Transverse colon (tissue), 4 donors: ENCODE results near the gene FNDC5. TPM values are rescaled to one million over a fixed set of nuclear protein-coding genes. Genes with fewer than 3 reads are reported as not detected.

ENCODE experiments used
- DNase-seq: peaks from one replicate; pipeline ENCODE4 v3.0.0-alpha.2; 2019
- H3K27ac ChIP-seq, 4 donors: fragments of 200-600 bp; sonication (generic); 2 replicates each; pipeline ENCODE4 v1.5.1; 2016 to 2018; ENCODE audit warnings: inconsistent platforms in 4 of 4
- H3K27me3 ChIP-seq: fragments of 200-600 bp; sonication (generic); 2 replicates; pipeline ENCODE4 v1.5.1; 2017; ENCODE audit warnings: inconsistent platforms
- H3K36me3 ChIP-seq, 4 donors: fragments of 200-600 bp; sonication (generic); 2 replicates each; pipeline ENCODE4 v1.5.1; 2017 to 2019; ENCODE audit warnings: inconsistent platforms in 4 of 4
- H3K4me1 ChIP-seq, 4 donors: fragments of 200-600 bp; sonication (generic); 2 replicates each; pipeline ENCODE4 v1.5.1; 2017 to 2020; ENCODE audit warnings: inconsistent platforms in 4 of 4
- H3K4me3 ChIP-seq, 4 donors: fragments of 200-600 bp; sonication (generic); 1 replicate in 1 of 4; 2 replicates in 3 of 4; pipeline versions ENCODE4 v1.5.1 to v1.6.1; 2017 to 2019; ENCODE audit warnings: inconsistent platforms in 4 of 4
- H3K9me3 ChIP-seq, 2 donors: fragments of 200-600 bp; sonication (generic); 2 replicates each; pipeline ENCODE4 v1.5.1; 2017 to 2019; ENCODE audit warnings: inconsistent platforms in 2 of 2
- EP300 ChIP-seq: sonication (generic); formaldehyde crosslinking; IDR thresholded peaks from one replicate; pipeline ENCODE4 v1.6.1; 2017; ENCODE audit warnings: antibody characterized with exemption, low read depth
- POLR2A ChIP-seq: fragments of 450-650 bp; IDR thresholded peaks from one replicate; pipeline ENCODE4 v1.6.1; 2016; ENCODE audit warnings: antibody characterized with exemption, mild to moderate bottlenecking, moderate library complexity
- POLR2AphosphoS5 ChIP-seq, 3 donors: sonication (generic); formaldehyde crosslinking; IDR thresholded peaks; one replicate each; pipeline ENCODE4 v1.6.1; 2016; ENCODE audit warnings: antibody characterized with exemption in 3 of 3
- WGBS, 2 donors: methylation state at CpG; one replicate each; pipeline ENCODE4 v1.1.5; 2018; ENCODE audit warnings: low coverage in 1 of 2; 5-methylcytosine and 5-hydroxymethylcytosine counted together
- in situ Hi-C, 4 donors: fragments of 200-750 bp; cut with MboI; loops; one replicate each; pipeline versions ENCODE4 v1.15.0 to v1.15.1; 2017; ENCODE audit warnings: low sequenced_read_pairs in 3 of 4, low pct_ligation_motif_present in 1 of 4, low pct_unique_long_range_greater_than_20kb in 1 of 4
- intact Hi-C: fragments of 100-400 bp; cut with DNase I; formaldehyde crosslinking; loops from one replicate; pipeline ENCODE4 v1.15.1; 2023; ENCODE audit warnings: low total_unique reads
- total RNA-seq, 4 donors: library from RNA; depleted of rRNA; stranded (reverse); fragments of >200 nt; gene quantifications; one replicate each; pipeline ENCODE4 v1.1.0, GENCODE V29; 2016
- TF ChIP-seq, protein P1 (sequence below), 5 experiments: fragments of 200-600 bp in 3 of 5; fragments of 450-650 bp in 2 of 5; sonication (generic) in 3 of 5; IDR thresholded peaks; 1 replicate in 2 of 5; 2 replicates in 3 of 5; pipeline ENCODE4 v1.5.1; 2016 to 2017; ENCODE audit warnings: antibody characterized with exemption in 5 of 5, inconsistent platforms in 3 of 5, mild to moderate bottlenecking in 2 of 5, moderate library complexity in 1 of 5

FNDC5 gene
- total RNA-seq, 4 donors from 2014 or later: 0.32 to 0.55 TPM; not detected in 2

DNA sequence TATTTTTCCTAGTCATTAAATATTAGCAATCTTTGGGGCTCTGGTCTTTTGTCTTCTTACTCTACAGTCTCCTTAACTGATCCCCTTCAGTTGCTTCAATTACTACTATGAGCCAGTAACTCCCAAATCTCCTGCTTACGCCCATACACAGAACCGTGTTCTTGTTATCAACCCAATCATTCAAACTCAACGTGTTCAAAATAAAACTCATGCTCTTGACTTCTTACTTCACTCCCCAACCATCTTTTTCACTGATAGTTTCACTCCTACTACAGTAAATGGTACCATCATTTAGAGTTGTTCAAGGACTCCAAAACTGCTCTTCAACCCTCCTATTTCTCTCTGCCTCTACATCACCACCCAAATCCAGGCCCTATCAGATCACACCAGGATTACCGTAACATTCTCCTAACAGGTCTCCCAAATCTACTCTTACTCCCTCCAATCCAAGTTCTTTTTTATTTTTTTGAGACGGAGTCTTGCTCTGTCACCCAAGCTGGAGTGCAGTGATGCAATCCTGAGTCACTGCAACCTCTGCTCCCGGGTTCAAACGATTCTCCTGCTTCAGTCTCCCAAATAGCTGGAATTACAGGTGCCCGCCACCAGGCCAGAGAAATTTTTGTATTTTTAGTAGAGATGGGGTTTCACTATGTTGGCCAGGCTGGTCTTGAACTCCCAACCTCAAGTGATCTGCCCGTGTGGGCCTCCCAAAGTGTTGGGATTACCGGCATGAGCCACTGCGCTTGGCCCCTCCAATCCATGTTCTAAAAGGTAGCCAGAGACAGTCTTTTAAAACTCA, 56.6 kb downstream of the FNDC5 start:
- Histone ChIP-seq H3K27ac (no peak overlapping the region), H3K27me3 (no peaks in the 10 kb centered on the region), H3K4me3 (no peak overlapping the region), H3K36me3 (peaks cover 0 to 5% (median 2%) of the 10 kb centered on the region in 4 donors), H3K9me3 (no peaks in the 10 kb centered on the region), H3K4me1 (peaks cover 4 to 39% (median 23%) of the 10 kb centered on the region in 4 donors)
- DNase-seq: no peak
- in situ Hi-C loops: no loop called here
- TF ChIP-seq POLR2A (no peak), POLR2AphosphoS5 (IDR thresholded peaks at IDR 0.05) (no peak), EP300 (no peak)
- TF ChIP-seq, protein P1, sequence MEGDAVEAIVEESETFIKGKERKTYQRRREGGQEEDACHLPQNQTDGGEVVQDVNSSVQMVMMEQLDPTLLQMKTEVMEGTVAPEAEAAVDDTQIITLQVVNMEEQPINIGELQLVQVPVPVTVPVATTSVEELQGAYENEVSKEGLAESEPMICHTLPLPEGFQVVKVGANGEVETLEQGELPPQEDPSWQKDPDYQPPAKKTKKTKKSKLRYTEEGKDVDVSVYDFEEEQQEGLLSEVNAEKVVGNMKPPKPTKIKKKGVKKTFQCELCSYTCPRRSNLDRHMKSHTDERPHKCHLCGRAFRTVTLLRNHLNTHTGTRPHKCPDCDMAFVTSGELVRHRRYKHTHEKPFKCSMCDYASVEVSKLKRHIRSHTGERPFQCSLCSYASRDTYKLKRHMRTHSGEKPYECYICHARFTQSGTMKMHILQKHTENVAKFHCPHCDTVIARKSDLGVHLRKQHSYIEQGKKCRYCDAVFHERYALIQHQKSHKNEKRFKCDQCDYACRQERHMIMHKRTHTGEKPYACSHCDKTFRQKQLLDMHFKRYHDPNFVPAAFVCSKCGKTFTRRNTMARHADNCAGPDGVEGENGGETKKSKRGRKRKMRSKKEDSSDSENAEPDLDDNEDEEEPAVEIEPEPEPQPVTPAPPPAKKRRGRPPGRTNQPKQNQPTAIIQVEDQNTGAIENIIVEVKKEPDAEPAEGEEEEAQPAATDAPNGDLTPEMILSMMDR (IDR thresholded peaks at IDR 0.05): no peak
- intact Hi-C loops: no loop called here
- WGBS, 2 donors: 90 to 95% methylated on average over 9 to 11 of the region's 11 CpGs

Other genes starting within 250 kb of the FNDC5 start
- gene ZBTB8OS, start 220.4 kb downstream of the FNDC5 start, total RNA-seq: 10 to 100 TPM in 3 of 4 donors, 1 to 10 TPM in 1; 3.4 to 72.9 (median 34.5) TPM
- gene RBBP4, start 219.7 kb downstream of the FNDC5 start, total RNA-seq: 100 to 1,000 TPM in 1 of 4 donors, 10 to 100 TPM in 3; 40.4 to 117 (median 67.7) TPM
- gene SYNC, start 168.1 kb downstream of the FNDC5 start, total RNA-seq: 10 to 100 TPM; 24.9 to 95.5 (median 43.8) TPM
- 10 to 100 TPM; 23.9 to 54.5 (median 33.8) TPM for gene YARS1, start 53.6 kb downstream of the FNDC5 start, total RNA-seq
- 100 to 1,000 TPM in 1 of 4 donors, 10 to 100 TPM in 3; 26.2 to 257 (median 40.7) TPM for gene S100PBP, start 53.3 kb downstream of the FNDC5 start, total RNA-seq
- under 1 TPM in 2 of 4 donors, not detected in 2; 0.64 to 0.96 TPM for gene HPCA, start 15.6 kb upstream of the FNDC5 start, total RNA-seq
- 1,000 to 10,000 TPM in 2 of 4 donors, 100 to 1,000 TPM in 2; 330 to 1,204 (median 846) TPM for gene TMEM54, start 30.5 kb upstream of the FNDC5 start, total RNA-seq
- gene RNF19B, start 93.9 kb upstream of the FNDC5 start, total RNA-seq: 10 to 100 TPM; 22.5 to 83.8 (median 62.0) TPM
- 100 to 1,000 TPM; 209 to 296 (median 211) TPM for gene AK2, start 166.0 kb upstream of the FNDC5 start, total RNA-seq
- 10 to 100 TPM; 11.6 to 93.3 (median 42.0) TPM for gene AZIN2, start 210.2 kb upstream of the FNDC5 start, total RNA-seq